AG09309 (cell line): ENCODE measurements around the gene MAGI2.

Source experiments
- DNase-seq: peaks from one replicate; pipeline ENCODE4 v3.0.0-alpha.2; 2010; ENCODE audit warnings: low read depth
- H3K4me3 ChIP-seq: 2 replicates; pipeline ENCODE4 v1.5.1; 2011; ENCODE audit warnings: mild to moderate bottlenecking, low read depth, low read length, moderate library complexity; ENCODE audit not compliant: control insufficient read depth
- CTCF ChIP-seq: IDR thresholded peaks from 2 replicates; pipeline ENCODE4 v1.5.1; 2011; ENCODE audit warnings: mild to moderate bottlenecking, low read depth, low read length, inconsistent platforms; ENCODE audit not compliant: insufficient read depth, control insufficient read depth; ENCODE audit errors: missing control alignments

The MAGI2 gene

GRCh38 chr7:78261739-78262138 lies 1191.7 kb downstream of the MAGI2 start:
- H3K4me3 ChIP-seq = no peak overlapping the region
- DNase-seq = no peak
- no peak for TF ChIP-seq CTCF

GRCh38 chr7:78261302-78261701 lies 1192.2 kb downstream of the MAGI2 start:
- TF ChIP-seq CTCF = no peak
- DNase-seq = no peak
- no peak overlapping the region for H3K4me3 ChIP-seq

- H3K4me3 ChIP-seq = no peak overlapping the region
- peak; percentile 16 for DNase-seq
- no peak for TF ChIP-seq CTCF
Measured at GRCh38 chr7:78260826-78261225, 1192.6 kb downstream of the MAGI2 start.

- no peak for TF ChIP-seq CTCF
- no peak overlapping the region for H3K4me3 ChIP-seq
- no peak for DNase-seq
Measured at GRCh38 chr7:78254726-78255055, 1198.8 kb downstream of the MAGI2 start.

- no peak for DNase-seq
- no peak for TF ChIP-seq CTCF
- H3K4me3 ChIP-seq = no peak overlapping the region
Measured at GRCh38 chr7:78253850-78254725, 1199.4 kb downstream of the MAGI2 start.

GRCh38 chr7:78248867-78249266 lies 1204.6 kb downstream of the MAGI2 start:
- H3K4me3 ChIP-seq = no peak overlapping the region
- TF ChIP-seq CTCF = no peak
- no peak for DNase-seq
